Measurements from ENCODE around the gene ZNF367. TPM values are rescaled to one million over a fixed set of nuclear protein-coding genes. Genes with fewer than 3 reads are reported as not detected.

ZNF367 gene
- total RNA-seq, 1 donor from 2014 or later, result 2.5 TPM

DNA sequence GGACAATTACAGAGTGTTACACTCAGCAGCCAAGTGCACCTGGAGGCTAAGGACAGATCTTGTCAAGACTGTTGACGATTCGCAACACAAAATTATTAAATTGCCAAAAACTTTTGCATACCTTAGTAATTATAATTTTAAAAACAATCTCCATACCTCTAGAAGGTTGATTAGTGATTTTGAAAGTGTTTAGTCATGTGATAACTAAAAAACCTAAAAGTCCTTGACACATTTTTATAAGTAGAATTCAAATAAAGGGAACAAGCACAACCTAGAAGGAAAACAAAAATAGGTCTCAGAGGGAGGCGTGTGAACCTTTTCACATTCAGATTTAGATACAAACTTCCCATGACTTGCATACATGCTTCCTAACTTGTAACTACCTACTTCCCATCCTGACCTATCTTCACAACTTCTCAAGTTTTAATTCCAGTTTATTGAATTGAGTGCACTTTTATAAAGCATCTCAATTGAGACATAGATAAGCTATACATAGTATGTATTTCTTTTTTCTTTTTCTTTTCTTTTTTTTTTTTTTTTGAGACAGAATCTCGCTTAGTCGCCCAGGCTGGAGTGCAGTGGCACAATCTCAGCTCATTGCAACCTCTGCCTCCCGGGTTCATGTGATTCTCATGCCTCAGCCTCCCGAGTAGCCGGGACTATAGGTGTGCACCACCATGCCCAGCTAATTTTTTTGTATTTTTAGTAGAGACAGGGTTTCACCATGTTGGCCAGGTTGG is 5.8 kb downstream of the ZNF367 start:
- intact Hi-C loops (cut with micrococcal nuclease), result no loop called here
- no peak for ATAC-seq
- DNase-seq, result no peak

DNA sequence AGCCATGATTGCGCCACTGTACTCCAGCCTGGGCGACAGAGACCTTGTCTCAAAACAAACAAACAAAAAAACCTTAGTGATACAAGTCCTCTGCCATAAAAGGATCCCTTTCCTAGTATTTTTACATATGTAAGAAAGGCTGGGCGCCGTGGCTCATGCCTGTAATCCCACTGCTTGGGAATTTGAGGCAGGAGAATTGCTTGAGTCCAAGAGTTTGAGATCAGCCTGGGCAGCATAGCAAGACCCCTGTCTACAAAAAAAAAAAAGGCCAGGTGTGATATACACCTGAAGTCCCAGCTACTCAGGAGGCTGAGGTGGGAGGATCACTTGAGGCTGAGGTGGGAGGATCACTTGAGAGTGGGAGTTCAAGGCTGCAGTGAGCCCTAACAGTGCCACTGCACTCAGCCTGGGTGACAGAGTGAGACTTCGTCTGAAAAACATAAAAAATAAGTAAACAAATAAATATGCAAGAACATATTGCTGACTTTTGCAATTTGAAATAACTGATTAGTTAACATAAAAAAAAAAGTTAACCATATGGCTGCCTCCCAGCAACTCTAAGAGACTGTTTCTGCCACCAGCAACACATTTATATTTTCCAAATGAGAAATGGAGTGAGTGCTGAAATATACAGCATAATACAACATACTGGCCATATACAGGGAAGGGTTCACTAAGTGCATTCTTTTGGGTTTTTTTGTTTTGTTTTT is 6.9 kb downstream of the ZNF367 start:
- intact Hi-C loops (cut with micrococcal nuclease), result no loop called here
- no peak for ATAC-seq

DNA sequence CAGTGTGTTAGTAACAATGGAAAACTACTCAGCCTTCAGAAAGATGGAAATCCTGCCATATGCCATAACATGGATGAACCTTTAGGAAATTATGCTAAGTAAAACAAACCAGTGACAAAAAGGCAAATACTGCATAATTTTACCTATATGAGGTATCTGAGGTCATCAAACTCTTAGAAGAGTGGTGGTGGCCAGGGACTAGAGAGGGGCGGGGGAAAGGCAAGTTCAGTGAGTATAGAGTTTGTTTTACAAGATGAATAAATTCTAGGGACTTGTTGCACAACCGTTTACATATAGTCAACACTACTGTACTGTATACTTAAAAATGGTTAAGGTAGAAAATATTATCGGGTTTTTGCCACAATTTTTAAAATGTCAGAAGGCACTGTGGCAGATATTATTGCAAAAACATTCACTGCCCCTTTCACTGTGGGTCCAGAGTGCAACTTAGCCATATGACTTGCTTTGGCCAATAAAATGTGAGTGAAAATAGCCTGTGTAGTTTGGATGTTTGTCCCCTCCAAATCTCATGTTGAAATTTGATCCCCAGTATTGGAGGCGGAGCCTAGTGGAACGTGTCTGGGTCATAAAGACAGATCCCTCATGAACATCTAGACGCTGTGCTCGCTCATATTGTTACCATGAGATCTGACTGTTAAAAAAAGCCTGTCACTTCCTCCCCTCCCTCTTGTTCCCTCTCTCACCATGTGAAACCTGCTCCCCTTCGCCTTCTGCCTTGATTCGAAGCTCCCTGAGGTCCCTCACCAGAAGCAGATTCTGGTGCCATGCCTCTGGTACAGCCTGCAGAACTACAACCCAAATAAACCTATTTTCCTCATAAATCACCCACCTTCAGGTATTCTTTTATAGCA is 9.5 kb downstream of the ZNF367 start:
- intact Hi-C loops (cut with micrococcal nuclease), result no loop called here
- ATAC-seq, result no peak

More for the DNA sequence above, 6.9 kb downstream of the ZNF367 start:
- no peak for DNase-seq

GRCh38 chr9:96400132-96400910 is 17.8 kb downstream of the ZNF367 start:
- ATAC-seq, result no peak
- intact Hi-C loops (cut with micrococcal nuclease), result no loop called here

More for the DNA sequence above, 9.5 kb downstream of the ZNF367 start:
- DNase-seq, result no peak

GRCh38 chr9:96399325-96399633 is 18.9 kb downstream of the ZNF367 start:
- ATAC-seq (no peak), DNase-seq (no peak)
- intact Hi-C loops (cut with micrococcal nuclease), result no loop called here

More at GRCh38 chr9:96400132-96400910, 17.8 kb downstream of the ZNF367 start:
- DNase-seq, result no peak

GRCh38 chr9:96398582-96399324 is 19.4 kb downstream of the ZNF367 start:
- DNase-seq (no peak), ATAC-seq (no peak)
- intact Hi-C loops (cut with micrococcal nuclease), result no loop called here

- DNase-seq (no peak), ATAC-seq (no peak)
- intact Hi-C loops (cut with micrococcal nuclease), result no loop called here
These were observed 22.2 kb downstream of the ZNF367 start for GRCh38 chr9:96395964-96396363.

DNA sequence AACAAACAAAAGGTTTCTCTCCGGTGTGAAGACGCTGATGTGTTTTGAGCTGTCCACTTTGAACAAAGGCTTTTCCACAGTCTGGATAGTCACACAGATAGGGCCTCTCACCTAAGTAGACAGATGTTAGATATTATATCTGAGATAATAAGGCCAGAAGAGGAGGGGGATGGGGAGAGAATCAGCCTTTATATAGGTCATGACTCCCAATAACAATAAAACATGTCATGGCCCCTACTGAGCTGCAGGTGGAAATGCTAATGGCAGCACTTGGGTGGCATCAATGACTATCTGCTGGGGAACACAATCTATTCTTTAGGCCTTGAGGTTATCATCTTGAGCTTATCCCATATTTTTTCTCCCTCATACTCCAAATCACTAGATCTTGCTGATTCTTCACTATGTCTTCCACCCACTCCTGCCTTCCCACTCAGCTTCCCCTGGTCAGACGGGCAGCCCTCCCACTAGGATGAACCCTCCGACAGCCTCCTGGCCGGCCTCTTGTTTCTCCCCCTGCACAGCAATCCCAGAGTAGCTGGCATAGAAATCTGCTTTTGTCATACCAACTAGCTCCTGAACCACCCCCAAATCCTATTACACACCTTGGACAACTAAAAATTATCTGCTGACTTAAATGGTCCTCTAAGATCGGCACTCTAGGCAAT is 23.2 kb downstream of the ZNF367 start:
- ATAC-seq (no peak), DNase-seq (no peak)
- intact Hi-C loops (cut with micrococcal nuclease), result no loop called here

DNA sequence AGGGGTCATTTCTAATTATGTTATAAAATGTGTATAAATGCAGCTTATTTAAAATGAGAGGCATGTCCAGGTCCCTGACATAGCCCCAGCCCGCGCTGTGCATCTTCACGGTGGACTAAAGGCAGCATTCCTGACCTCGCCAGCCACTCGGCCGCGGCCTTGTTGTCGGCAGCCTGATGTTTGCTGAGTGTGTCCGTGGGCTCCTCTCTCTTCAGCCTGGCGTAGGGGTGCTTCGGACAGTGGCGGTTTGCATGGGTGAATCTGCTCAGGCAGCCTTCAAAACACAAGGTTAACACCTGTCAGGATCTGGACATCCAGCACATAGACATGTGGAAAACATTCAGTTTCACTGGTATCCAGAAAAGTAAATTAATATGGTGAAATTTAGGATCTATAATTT is 25.9 kb downstream of the ZNF367 start:
- no peak for ATAC-seq
- intact Hi-C loops (cut with micrococcal nuclease), result no loop called here

GRCh38 chr9:96391021-96391765 is 27.0 kb downstream of the ZNF367 start:
- ATAC-seq (no peak), DNase-seq (no peak)
- intact Hi-C loops (cut with micrococcal nuclease), result no loop called here

More for the DNA sequence above, 25.9 kb downstream of the ZNF367 start:
- DNase-seq, result no peak

DNA sequence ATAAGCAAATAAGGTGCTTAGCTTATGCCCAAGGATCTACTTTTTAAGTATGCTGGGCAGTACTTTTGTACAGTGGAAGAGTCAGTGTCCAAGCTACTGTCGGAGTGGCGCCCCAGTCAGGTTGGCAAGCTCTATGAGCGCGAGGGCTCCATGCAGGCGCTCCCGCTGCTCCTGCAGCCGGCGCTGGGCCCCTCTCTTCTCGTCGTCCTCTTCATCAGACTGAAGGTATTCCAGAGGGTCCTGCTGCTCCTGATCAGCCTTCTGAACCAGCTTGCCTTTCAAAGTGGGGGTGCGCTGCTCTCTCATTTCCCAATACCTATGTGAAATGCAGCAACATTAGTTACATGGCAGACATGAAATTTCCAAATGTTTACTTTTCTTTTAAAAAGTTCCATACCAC is 30.0 kb downstream of the ZNF367 start:
- intact Hi-C loops (cut with micrococcal nuclease), result no loop called here
- ATAC-seq (no peak), DNase-seq (no peak)

- ATAC-seq, result no peak
These were observed 32.0 kb downstream of the ZNF367 start for GRCh38 chr9:96386157-96386556.

GRCh38 chr9:96383165-96383942 is 34.8 kb downstream of the ZNF367 start, which contains the start of gene SLC35D2:
TSS of gene SLC35D2 (minus strand) at chr9:96383711. CDS start at chr9:96383634, 77 bp downstream.
- DNase-seq (peak; percentile 87), ATAC-seq (peak; percentile 97)
- intact Hi-C loops (cut with micrococcal nuclease), result no loop called here

More at GRCh38 chr9:96386157-96386556, 32.0 kb downstream of the ZNF367 start:
- DNase-seq, result no peak
- intact Hi-C loops (cut with micrococcal nuclease), result no loop called here

GRCh38 chr9:96382839-96383164 is 35.4 kb downstream of the ZNF367 start:
- intact Hi-C loops (cut with micrococcal nuclease), result no loop called here
- no peak for ATAC-seq
- no peak for DNase-seq

DNA sequence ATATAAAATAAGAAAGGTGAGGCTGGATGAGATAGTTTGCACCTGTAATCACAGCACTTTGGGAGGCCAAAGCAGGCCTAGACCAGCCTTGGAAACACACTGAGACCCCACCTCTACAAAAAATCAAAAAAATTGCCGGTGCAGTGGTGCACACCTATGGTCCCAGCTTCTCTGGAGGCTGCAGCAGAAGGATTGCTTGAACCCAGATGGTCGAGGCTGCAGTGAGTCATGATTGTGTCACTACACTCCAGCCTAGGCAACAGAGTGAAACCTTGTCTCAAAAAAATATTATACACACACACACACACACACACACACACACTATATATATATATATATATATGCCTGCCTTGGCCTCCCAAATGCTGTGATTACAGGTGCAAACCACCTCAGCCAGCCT is 36.0 kb downstream of the ZNF367 start:
- DNase-seq (no peak), ATAC-seq (no peak)
- intact Hi-C loops (cut with micrococcal nuclease), result no loop called here

GRCh38 chr9:96381696-96382095 is 36.5 kb downstream of the ZNF367 start:
- DNase-seq (no peak), ATAC-seq (no peak)
- intact Hi-C loops (cut with micrococcal nuclease), result no loop called here

DNA sequence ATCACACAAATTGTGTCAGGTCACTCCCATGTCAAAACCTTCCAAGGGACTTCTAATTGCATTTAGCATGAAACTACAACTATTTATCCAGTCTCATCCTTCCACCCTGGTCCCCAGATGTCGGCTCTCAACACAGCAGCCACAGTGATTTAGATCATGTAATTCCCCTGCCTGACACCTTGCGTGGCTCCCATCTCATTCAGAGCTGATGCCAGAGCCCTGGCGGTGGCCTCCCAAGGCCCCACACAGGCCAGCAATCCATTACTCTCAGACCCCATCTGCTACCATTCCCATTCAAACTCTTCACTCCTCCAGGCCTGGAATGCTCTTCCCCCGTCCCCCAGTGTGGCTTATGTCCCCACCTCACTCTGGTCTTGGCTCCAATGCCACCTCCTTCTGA is 37.0 kb downstream of the ZNF367 start:
- ATAC-seq, result no peak
- intact Hi-C loops (cut with micrococcal nuclease), result no loop called here
- no peak for DNase-seq
